K562 (cell line): ENCODE data around the gene PARD6A. TPM values are rescaled to one million over a fixed set of nuclear protein-coding genes. Genes with fewer than 3 reads are reported as not detected.

ENCODE experiments used
- ATF6 ChIP-seq: sonication (generic); formaldehyde crosslinking; IDR thresholded peaks from 2 replicates; pipeline ENCODE4 v1.4.0; 2020; ENCODE audit warnings: mild to moderate bottlenecking, missing genetic modification reagents
- CREB3L1 ChIP-seq: fragments of 450-650 bp; IDR thresholded peaks from 2 replicates; pipeline ENCODE4 v1.6.1; 2014; ENCODE audit warnings: low read depth, mild to moderate bottlenecking, moderate library complexity, borderline replicate concordance
- CXXC5 ChIP-seq: fragments of 250-450 bp; sonication (Bioruptor Pico); IDR thresholded peaks from 2 replicates; pipeline ENCODE4 v1.8.0; 2022; ENCODE audit warnings: inconsistent platforms, mild to moderate bottlenecking, moderate library complexity
- KAT8 ChIP-seq: fragments of 450-650 bp; IDR thresholded peaks from 2 replicates; pipeline ENCODE4 v1.6.1; 2016; ENCODE audit warnings: low read depth, mild to moderate bottlenecking
- L3MBTL2 ChIP-seq: fragments of 450-650 bp; IDR thresholded peaks from 2 replicates; pipeline ENCODE4 v1.6.1; 2016; ENCODE audit warnings: mild to moderate bottlenecking, moderate library complexity
- MEIS2 ChIP-seq: fragments of 450-650 bp; IDR thresholded peaks from 2 replicates; pipeline ENCODE4 v1.6.1; 2014; ENCODE audit warnings: mild to moderate bottlenecking; ENCODE audit not compliant: partially characterized antibody
- POLR2AphosphoS5 ChIP-seq: IDR thresholded peaks from 2 replicates; pipeline ENCODE4 v1.6.1; 2011; ENCODE audit warnings: mild to moderate bottlenecking, low read depth, low read length, moderate library complexity; ENCODE audit not compliant: control insufficient read depth, insufficient read depth
- SAFB ChIP-seq: fragments of 200-400 bp; formaldehyde crosslinking; IDR thresholded peaks from 2 replicates; pipeline ENCODE4 v1.6.1; 2017; ENCODE audit warnings: low read depth, low read length, borderline replicate concordance
- TRIM28 ChIP-seq: fragments of 450-650 bp; IDR thresholded peaks from 2 replicates; pipeline ENCODE4 v1.6.1; 2017
- VEZF1 ChIP-seq: fragments of 200-800 bp; sonication (Bioruptor generic); IDR thresholded peaks from 2 replicates; pipeline ENCODE4 v1.6.1; 2017; ENCODE audit warnings: missing genetic modification characterization, missing compliant biosample characterization
- ZFPM2 ChIP-seq: fragments of 250-450 bp; sonication (Bioruptor Pico); IDR thresholded peaks from 2 replicates; pipeline ENCODE4 v1.5.1; 2022; ENCODE audit warnings: mild to moderate bottlenecking
- ZNF184 ChIP-seq: sonication (generic); formaldehyde crosslinking; IDR thresholded peaks from 2 replicates; pipeline ENCODE4 v1.5.0; 2020; ENCODE audit warnings: missing genetic modification reagents
- ZNF232 ChIP-seq: sonication (generic); formaldehyde crosslinking; IDR thresholded peaks from 2 replicates; pipeline ENCODE4 v1.8.0; 2022; ENCODE audit warnings: mild to moderate bottlenecking, missing genetic modification reagents
- ZNF444 ChIP-seq: fragments of 250-450 bp; sonication (Bioruptor Pico); IDR thresholded peaks from 2 replicates; pipeline ENCODE4 v1.4.0; 2020; ENCODE audit warnings: mild to moderate bottlenecking, moderate library complexity
- polyA plus RNA-seq, 8 experiments: library from polyadenylated mRNA; depleted of rRNA in 4 of 8; stranded (reverse) in 5 of 8; unstranded in 3 of 8; fragments of >200 nt; fragmentation: Nextera tagmentation in 2 of 8; fragmentation: Illumina TruSeq in 1 of 8; extraction: Ambion mirVana in 2 of 8; extraction: Trizol in 1 of 8; gene quantifications; 2 replicates each; pipeline versions ENCODE4 v1.2.1 to v1.2.3, GENCODE V29; 2011 to 2014; ENCODE audit warnings: inconsistent platforms in 1 of 8, missing spikeins in 1 of 8
- total RNA-seq, 7 experiments: library from RNA; depleted of rRNA in 6 of 7; stranded (reverse); fragments of >200 nt in 6 of 7; fragmentation: Illumina TruSeq in 2 of 7; extraction: Trizol in 2 of 7; gene quantifications; 2 replicates each; pipeline versions ENCODE4 v1.2.1 to v1.2.3, GENCODE V29; 2011 to 2021; ENCODE audit warnings: low replicate concordance in 1 of 7
- TF ChIP-seq, protein P1 (sequence below): fragments of 450-650 bp; formaldehyde crosslinking; conservative IDR thresholded peaks from 2 replicates; pipeline ENCODE4 v1.4.0; 2022; ENCODE audit warnings: mild to moderate bottlenecking, missing genetic modification characterization
- TF ChIP-seq, protein P2 (sequence below): fragments of 450-650 bp; IDR thresholded peaks from 2 replicates; pipeline ENCODE4 v1.6.1; 2018; ENCODE audit not compliant: partially characterized antibody

The PARD6A gene
- total and polyA plus RNA-seq, 9 of the 15 experiments (the other 6 are each of a cell fraction or from before 2014, with no cell fraction given): 0.04 to 2.0 (median 0.44) TPM

DNA sequence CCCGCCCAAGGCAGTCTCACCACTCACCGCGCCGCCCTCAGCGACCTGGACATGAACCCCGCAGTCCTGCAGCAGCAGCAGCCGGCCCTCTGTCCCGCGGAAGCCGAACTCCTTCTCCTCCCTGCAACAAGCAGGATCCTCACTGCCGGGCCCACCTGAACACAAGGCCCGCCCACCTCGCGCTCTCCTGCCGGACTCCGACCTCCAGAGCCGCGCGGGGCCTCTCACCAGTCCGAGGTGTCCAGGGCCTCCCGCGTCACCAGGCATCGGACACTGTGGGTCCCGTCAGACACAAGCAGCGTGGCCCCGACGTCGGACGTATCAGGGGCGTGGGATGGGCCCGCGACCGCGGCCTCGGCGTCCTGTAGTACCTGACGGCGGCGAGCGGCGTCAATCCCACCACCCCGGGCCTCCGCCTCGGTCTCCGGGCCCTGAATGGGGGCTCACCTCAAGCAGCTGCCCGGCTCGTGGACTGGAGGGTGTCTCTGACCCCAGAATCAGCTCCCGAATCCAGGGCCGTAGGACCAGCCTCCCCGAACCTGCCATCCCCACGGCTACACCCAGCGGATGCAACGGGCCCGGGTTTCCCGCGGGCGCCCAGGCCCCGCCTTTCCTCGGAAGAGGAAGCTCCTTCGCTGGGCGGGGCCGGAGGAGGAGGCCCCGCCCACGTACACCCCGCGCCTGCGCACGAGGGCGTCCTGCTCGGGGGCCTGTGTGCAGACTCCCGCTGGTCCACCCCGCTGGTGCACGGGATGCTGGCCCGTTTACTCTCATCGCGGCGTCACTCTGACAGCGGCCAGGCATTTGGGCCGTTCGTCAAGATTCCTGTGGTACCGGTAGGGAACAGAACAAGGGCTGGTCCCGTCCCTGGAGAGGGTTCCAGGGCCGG is 841 bp upstream of the PARD6A start, which contains the start of gene ACD (continued):
- TF ChIP-seq ZNF232 (CRISPR knock-in tag) (no peak), TRIM28 (no peak), ZFPM2 (CRISPR knock-in tag) (0 out of 2 replicates have a peak, but pooled peaks have one; percentile 30), POLR2AphosphoS5 (peak; percentile 54; the same call in 1 of the 2 replicates), ZNF184 (CRISPR knock-in tag) (no peak), ZNF444 (CRISPR knock-in tag) (no peak), CREB3L1 (peak; percentile 55; the same call in 1 of the 2 replicates), VEZF1 (CRISPR knock-in tag) (peak; percentile 90), SAFB (peak; percentile 55; the same call in 1 of the 2 replicates), MEIS2 (peak; percentile 91), L3MBTL2 (peak; percentile 72), CXXC5 (CRISPR knock-in tag) (peak; percentile 34), ATF6 (CRISPR knock-in tag) (no peak; the same call in 1 of the 2 replicates), KAT8 (no peak)
- TF ChIP-seq, protein P1, sequence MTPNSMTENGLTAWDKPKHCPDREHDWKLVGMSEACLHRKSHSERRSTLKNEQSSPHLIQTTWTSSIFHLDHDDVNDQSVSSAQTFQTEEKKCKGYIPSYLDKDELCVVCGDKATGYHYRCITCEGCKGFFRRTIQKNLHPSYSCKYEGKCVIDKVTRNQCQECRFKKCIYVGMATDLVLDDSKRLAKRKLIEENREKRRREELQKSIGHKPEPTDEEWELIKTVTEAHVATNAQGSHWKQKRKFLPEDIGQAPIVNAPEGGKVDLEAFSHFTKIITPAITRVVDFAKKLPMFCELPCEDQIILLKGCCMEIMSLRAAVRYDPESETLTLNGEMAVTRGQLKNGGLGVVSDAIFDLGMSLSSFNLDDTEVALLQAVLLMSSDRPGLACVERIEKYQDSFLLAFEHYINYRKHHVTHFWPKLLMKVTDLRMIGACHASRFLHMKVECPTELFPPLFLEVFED (CRISPR knock-in tag): no peak
- TF ChIP-seq, protein P2, sequence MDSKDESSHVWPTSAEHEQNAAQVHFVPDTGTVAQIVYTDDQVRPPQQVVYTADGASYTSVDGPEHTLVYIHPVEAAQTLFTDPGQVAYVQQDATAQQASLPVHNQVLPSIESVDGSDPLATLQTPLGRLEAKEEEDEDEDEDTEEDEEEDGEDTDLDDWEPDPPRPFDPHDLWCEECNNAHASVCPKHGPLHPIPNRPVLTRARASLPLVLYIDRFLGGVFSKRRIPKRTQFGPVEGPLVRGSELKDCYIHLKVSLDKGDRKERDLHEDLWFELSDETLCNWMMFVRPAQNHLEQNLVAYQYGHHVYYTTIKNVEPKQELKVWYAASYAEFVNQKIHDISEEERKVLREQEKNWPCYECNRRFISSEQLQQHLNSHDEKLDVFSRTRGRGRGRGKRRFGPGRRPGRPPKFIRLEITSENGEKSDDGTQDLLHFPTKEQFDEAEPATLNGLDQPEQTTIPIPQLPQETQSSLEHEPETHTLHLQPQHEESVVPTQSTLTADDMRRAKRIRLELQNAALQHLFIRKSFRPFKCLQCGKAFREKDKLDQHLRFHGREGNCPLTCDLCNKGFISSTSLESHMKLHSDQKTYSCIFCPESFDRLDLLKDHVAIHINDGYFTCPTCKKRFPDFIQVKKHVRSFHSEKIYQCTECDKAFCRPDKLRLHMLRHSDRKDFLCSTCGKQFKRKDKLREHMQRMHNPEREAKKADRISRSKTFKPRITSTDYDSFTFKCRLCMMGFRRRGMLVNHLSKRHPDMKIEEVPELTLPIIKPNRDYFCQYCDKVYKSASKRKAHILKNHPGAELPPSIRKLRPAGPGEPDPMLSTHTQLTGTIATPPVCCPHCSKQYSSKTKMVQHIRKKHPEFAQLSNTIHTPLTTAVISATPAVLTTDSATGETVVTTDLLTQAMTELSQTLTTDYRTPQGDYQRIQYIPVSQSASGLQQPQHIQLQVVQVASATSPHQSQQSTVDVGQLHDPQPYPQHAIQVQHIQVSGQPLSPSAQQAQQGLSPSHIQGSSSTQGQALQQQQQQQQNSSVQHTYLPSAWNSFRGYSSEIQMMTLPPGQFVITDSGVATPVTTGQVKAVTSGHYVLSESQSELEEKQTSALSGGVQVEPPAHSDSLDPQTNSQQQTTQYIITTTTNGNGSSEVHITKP: no peak
